Cardiac fibroblast (primary cell): ENCODE data around the gene GRIK2.

Source experiments
- DNase-seq, 2 donors: peaks; one replicate each; pipeline versions ENCODE4 v3.0.0 to v3.0.0-alpha.2; 2010; ENCODE audit warnings: low read depth in 2 of 2
- H3K4me3 ChIP-seq, 2 donors: replicated peaks in 1 of 2; 1 replicate in 1 of 2; 2 replicates in 1 of 2; pipeline ENCODE4 v1.5.1; 2011; ENCODE audit warnings: low read depth in 2 of 2, low read length in 2 of 2, mild to moderate bottlenecking in 2 of 2, moderate library complexity in 1 of 2
- CTCF ChIP-seq: IDR thresholded peaks from one replicate; pipeline ENCODE4 v1.5.1; 2011; ENCODE audit warnings: low read depth, mild to moderate bottlenecking, low read length, inconsistent platforms

The GRIK2 gene

DNA sequence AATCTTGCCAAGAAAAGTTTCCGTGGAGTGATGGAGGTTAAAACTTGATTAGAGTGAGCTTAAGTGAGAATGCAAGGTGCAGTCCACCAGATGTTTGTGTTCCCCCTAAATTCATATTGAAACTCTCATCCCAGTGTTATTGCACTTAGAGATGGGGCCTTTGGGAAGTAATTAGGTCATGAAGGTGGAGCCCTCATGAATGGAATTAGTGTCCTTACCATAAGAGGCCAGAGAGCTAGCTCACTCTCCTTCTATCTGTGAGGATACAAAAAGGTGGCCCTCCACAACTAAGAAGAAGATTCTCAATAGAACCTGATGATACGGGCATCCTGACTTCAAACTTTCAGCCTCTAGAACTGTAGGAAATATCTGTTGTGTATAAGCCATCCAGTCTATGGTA lies 258.6 kb downstream of the GRIK2 start:
- DNase-seq = no peak
- no peak overlapping the region for H3K4me3 ChIP-seq
- TF ChIP-seq CTCF = no peak

DNA sequence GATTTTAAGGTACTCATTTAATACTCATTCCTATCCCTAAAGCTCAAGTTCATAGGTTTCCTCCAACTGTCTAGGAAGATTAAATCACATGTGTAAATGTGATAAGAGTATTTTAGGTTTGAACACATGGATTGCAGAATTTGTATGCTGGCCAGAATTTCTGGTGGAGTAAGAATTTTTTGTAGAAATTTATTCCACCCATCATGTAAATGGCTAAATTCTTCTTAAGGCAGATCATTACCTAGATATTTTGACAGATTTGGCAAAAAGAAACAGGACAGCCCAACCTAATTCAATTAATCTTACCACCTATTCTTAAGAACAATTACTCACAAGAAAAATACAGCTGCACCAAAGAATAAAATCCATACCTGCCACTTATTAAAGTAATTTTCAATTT lies 261.6 kb downstream of the GRIK2 start:
- DNase-seq = no peak
- no peak for TF ChIP-seq CTCF
- no peak overlapping the region for H3K4me3 ChIP-seq

DNA sequence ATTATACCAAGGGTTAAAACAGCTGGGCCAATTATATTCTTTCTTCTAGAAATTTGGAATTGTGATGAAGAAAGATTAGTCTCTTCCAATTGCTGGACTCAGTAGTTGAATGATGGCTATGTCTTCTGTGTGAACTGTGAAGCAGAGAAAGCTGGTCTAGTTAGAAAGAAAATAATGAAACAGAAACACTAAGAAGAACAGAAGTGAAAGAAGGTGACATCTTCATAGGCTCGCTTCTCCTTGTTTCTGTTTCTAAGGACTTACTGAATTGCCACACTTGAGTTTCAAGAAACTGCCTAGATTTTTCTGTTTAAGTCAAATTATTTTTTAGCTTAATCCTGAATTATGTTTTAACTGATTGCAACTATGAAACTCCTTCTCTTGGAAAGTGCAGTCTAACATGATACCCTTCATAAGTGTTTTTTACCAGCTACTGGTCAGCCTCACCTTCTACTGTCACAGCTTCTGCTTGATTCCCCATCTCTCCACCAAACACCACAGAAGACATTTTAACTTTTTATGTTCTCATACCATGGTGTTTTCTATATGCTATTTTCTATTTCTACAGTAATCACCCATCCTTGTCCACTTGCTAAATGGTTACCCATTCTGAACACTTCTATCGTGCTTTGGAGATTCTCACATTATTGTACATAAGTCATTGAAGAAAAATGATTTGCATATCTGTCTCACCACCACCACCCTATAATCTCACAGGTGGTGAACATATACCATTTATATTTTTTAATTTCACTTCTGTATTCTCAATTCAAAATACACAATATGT lies 268.8 kb downstream of the GRIK2 start:
- H3K4me3 ChIP-seq = no peak overlapping the region
- no peak for DNase-seq
- no peak for TF ChIP-seq CTCF

GRCh38 chr6:101663100-101663499 lies 269.6 kb downstream of the GRIK2 start:
- no peak for DNase-seq
- no peak overlapping the region for H3K4me3 ChIP-seq
- TF ChIP-seq CTCF = no peak

- H3K4me3 ChIP-seq = no peak overlapping the region
- DNase-seq = peak; percentile 56 to 63
- no peak for TF ChIP-seq CTCF
Measured at GRCh38 chr6:101666256-101666655, 272.7 kb downstream of the GRIK2 start.

- H3K4me3 ChIP-seq = no peak overlapping the region
- peak; percentile 6 to 18 for DNase-seq
- TF ChIP-seq CTCF = no peak
Measured at GRCh38 chr6:101668496-101669030, 275.1 kb downstream of the GRIK2 start.
